HFFc6 (cell line): ENCODE data around the gene CYTH3. TPM values are rescaled to one million over a fixed set of nuclear protein-coding genes. Genes with fewer than 3 reads are reported as not detected.

Source experiments
- DNase-seq: peaks from one replicate; pipeline ENCODE4 v3.0.0-alpha.2; 2018
- H3K27ac Mint-ChIP-seq: 2 replicates; pipeline ENCODE4 v1.8.0; 2020; ENCODE audit warnings: mild to moderate bottlenecking, mixed read lengths
- H3K27me3 Mint-ChIP-seq: 2 replicates; pipeline ENCODE4 v1.8.0; 2021; ENCODE audit warnings: mild to moderate bottlenecking, moderate library complexity, mixed read lengths; ENCODE audit not compliant: insufficient read depth
- H3K36me3 Mint-ChIP-seq: 2 replicates; pipeline ENCODE4 v1.8.0; 2021; ENCODE audit warnings: low read depth, mixed read lengths
- H3K4me1 Mint-ChIP-seq: 2 replicates; pipeline ENCODE4 v1.8.0; 2020; ENCODE audit warnings: low read depth, mixed read lengths
- H3K4me3 Mint-ChIP-seq: 2 replicates; pipeline ENCODE4 v1.8.0; 2020; ENCODE audit warnings: mild to moderate bottlenecking, moderate library complexity, mixed read lengths
- H3K9me3 Mint-ChIP-seq: 2 replicates; pipeline ENCODE4 v1.8.0; 2020; ENCODE audit warnings: mild to moderate bottlenecking, mixed read lengths
- CTCF ChIP-seq: fragments of 200-600 bp; sonication (generic); IDR thresholded peaks from 2 replicates; pipeline ENCODE4 v1.5.0; 2021; ENCODE audit warnings: antibody characterized with exemption, mild to moderate bottlenecking
- total RNA-seq, 6 experiments: library from RNA; stranded (reverse); fragmentation: NEBNext Ultra II Directional; extraction: Animal tissue kit (Norgen Biotek cat#: 25700); gene quantifications; 2 replicates in 1 of 6; 3 replicates in 5 of 6; pipeline ENCODE4 v1.2.3, GENCODE V29; 2021

Gene CYTH3
- total RNA-seq, 6 experiments from 2014 or later, result 38.6 to 53.6 (median 47.9) TPM

DNA sequence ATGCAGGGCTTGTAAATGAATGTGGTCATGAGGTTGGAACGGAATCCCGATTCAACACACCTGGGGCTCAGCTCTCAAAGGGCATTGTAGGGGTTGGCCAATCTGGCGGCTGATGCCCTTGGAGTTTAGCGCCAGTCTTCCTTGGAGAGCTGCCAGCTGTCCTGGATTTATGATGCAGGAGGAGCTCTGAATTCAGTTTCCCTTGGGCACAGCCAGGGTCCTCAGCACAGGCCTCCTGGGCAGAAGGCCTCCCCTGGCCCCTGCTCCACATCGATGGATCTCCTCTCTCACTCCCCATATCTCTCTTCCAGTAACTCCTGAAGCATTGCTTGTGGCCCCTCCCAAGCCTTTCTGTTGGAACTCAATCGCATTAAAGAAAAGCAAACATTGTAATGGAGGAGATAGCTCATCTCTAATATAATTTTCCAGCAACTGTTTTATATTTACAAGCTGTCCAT lies 985 bp upstream of the CYTH3 start:
- DNase-seq, result no peak
- no peak for TF ChIP-seq CTCF
- H3K4me1 Mint-ChIP-seq, result peaks cover 64% of the 10 kb centered on the region
- H3K9me3 Mint-ChIP-seq, result no peaks in the 10 kb centered on the region
- H3K27ac Mint-ChIP-seq, result no peak overlapping the region
- peak overlapping the region; percentile 30; the same call in 1 of the 2 replicates for H3K4me3 Mint-ChIP-seq
- peaks cover 4% of the 10 kb centered on the region; the same call in 1 of the 2 replicates for H3K27me3 Mint-ChIP-seq
- H3K36me3 Mint-ChIP-seq, result peaks cover 20% of the 10 kb centered on the region

- DNase-seq, result no peak
- Mint-ChIP-seq H3K27ac (peak overlapping the region; percentile 79), H3K4me3 (peak overlapping the region; percentile 95), H3K9me3 (no peaks in the 10 kb centered on the region), H3K4me1 (peaks cover 68% of the 10 kb centered on the region), H3K36me3 (peaks cover 29% of the 10 kb centered on the region), H3K27me3 (peaks cover 4% of the 10 kb centered on the region; the same call in 1 of the 2 replicates)
- no peak for TF ChIP-seq CTCF
Measured at GRCh38 chr7:6271694-6272440, 557 bp downstream of the CYTH3 start.

DNA sequence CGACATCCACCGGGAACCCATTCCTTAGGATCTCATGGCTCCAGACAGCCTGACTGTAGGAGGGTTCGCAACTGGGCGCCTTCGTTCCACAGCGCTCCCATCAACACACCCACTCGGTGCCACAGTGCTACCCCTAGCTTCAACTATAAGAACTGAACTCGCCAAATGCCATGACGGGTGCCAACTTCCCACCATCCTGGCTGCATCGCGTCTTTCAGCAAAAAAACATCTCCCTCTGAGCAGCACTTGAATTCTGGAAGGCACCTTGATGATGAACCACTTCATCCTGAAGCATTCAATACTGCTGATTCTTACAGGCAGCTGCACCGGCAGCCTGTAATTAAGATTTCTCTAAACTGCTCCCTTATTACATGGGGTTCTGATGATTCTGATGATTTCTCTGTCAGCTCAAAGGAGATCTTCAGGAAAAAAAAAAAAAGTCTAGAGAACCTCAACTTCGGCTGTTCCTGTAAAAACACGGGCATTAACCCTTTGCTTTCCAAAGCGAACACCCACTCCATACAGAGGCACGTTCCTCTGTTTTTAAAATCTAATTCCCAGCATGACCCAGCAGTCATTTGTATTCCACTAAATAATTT lies 1.3 kb downstream of the CYTH3 start:
- Mint-ChIP-seq H3K27me3 (peaks cover 4% of the 10 kb centered on the region; the same call in 1 of the 2 replicates), H3K27ac (peak overlapping the region; percentile 79), H3K9me3 (no peaks in the 10 kb centered on the region), H3K4me3 (peak overlapping the region; percentile 95), H3K4me1 (peaks cover 72% of the 10 kb centered on the region), H3K36me3 (peaks cover 36% of the 10 kb centered on the region)
- TF ChIP-seq CTCF, result peak; percentile 73
- peak; percentile 63 for DNase-seq

- peaks cover 74% of the 10 kb centered on the region for H3K4me1 Mint-ChIP-seq
- peak overlapping the region; percentile 44; the same call in 1 of the 2 replicates for H3K4me3 Mint-ChIP-seq
- H3K27ac Mint-ChIP-seq, result peak overlapping the region; percentile 29; the same call in 1 of the 2 replicates
- no peak for DNase-seq
- peaks cover 6% of the 10 kb centered on the region for H3K27me3 Mint-ChIP-seq
- TF ChIP-seq CTCF, result no peak
- peaks cover 42% of the 10 kb centered on the region for H3K36me3 Mint-ChIP-seq
- H3K9me3 Mint-ChIP-seq, result no peaks in the 10 kb centered on the region
Measured at GRCh38 chr7:6269527-6269926, 2.9 kb downstream of the CYTH3 start.

DNA sequence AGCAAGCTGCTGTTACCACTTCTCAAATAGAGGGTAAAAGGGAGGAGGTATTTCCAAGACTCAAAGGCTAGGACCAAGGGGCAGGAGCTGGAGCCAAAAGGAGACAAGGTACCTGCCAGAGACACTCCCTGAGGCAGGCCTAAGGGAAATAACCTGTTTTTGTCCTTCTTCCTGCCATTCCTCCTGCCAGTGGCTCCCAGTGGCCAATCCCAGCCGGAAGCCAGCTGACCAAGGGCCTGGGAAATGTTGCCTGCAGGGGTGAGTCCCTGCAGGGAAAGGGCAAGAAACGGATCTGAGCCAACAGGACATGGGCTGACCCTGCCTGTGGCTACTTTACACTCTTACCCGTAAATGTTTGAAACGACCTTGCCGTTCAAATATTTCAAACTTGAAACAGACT lies 3.5 kb downstream of the CYTH3 start:
- no peak overlapping the region for H3K4me3 Mint-ChIP-seq
- H3K27ac Mint-ChIP-seq, result no peak overlapping the region
- H3K27me3 Mint-ChIP-seq, result peaks cover 6% of the 10 kb centered on the region
- H3K36me3 Mint-ChIP-seq, result peaks cover 42% of the 10 kb centered on the region
- TF ChIP-seq CTCF, result no peak
- H3K9me3 Mint-ChIP-seq, result no peaks in the 10 kb centered on the region
- no peak for DNase-seq
- H3K4me1 Mint-ChIP-seq, result peaks cover 70% of the 10 kb centered on the region
